SK-N-SH (cell line): ENCODE results near the gene POLDIP3. TPM values are rescaled to one million over a fixed set of nuclear protein-coding genes. Genes with fewer than 3 reads are reported as not detected.

Experiments
- CTCF ChIA-PET: fragments of 300-600, 350-600 bp; formaldehyde crosslinking; extraction: SDS; loops from one replicate; lab custom pipeline; 2021; lab: Yijun Ruan, JAX
- POLR2A ChIA-PET: fragments of 350-600 bp; sonication (Branson Sonifier 250); formaldehyde crosslinking; extraction: SDS; loops from one replicate; lab custom pipeline; 2020; ENCODE audit warnings: antibody characterized with exemption, inconsistent platforms; lab: Yijun Ruan, JAX
- DNase-seq: peaks from one replicate; pipeline ENCODE4 v3.0.0; 2012
- H2AFZ ChIP-seq: fragments of 200-600 bp; sonication (generic); 2 replicates; pipeline ENCODE4 v1.8.1; 2016; ENCODE audit warnings: antibody characterized with exemption, mild to moderate bottlenecking, low read depth
- H3F3A ChIP-seq: fragments of 200-600 bp; sonication (generic); replicated peaks from 2 replicates; pipeline ENCODE3; 2016; ENCODE audit warnings: antibody characterized with exemption, mild to moderate bottlenecking; ENCODE audit not compliant: insufficient read depth
- H3K27ac ChIP-seq, 2 experiments: fragments of 200-500 bp in 1 of 2; fragments of 200-600 bp in 1 of 2; sonication (Bioruptor generic) in 1 of 2; sonication (generic), shearing (Covaris generic) in 1 of 2; 2 replicates each; pipeline versions ENCODE4 v1.5.1 to v1.6.1; 2014 to 2016; ENCODE audit warnings: low read depth in 2 of 2, inconsistent platforms in 1 of 2, low read length in 1 of 2, mild to moderate bottlenecking in 1 of 2, mixed read lengths in 1 of 2
- H3K27me3 ChIP-seq: fragments of 200-600 bp; sonication (generic), shearing (Covaris generic); 2 replicates; pipeline ENCODE4 v1.6.1; 2016; ENCODE audit warnings: mixed run types; ENCODE audit not compliant: insufficient read depth
- H3K36me3 ChIP-seq, 2 experiments: fragments of 200-500 bp in 1 of 2; fragments of 200-600 bp in 1 of 2; sonication (Bioruptor generic) in 1 of 2; sonication (generic) in 1 of 2; replicated peaks in 1 of 2; 2 replicates each; pipeline versions ENCODE3 to v1.5.1; 2014 to 2016; ENCODE audit warnings: low read length in 1 of 2, mild to moderate bottlenecking in 1 of 2; ENCODE audit not compliant: insufficient read depth in 2 of 2, control insufficient read depth in 1 of 2
- H3K4me1 ChIP-seq, 2 experiments: fragments of 200-500 bp in 1 of 2; fragments of 200-600 bp in 1 of 2; sonication (Bioruptor generic) in 1 of 2; sonication (generic), shearing (Covaris generic) in 1 of 2; 2 replicates each; pipeline versions ENCODE4 v1.5.1 to v1.6.1; 2014 to 2016; ENCODE audit warnings: low read depth in 1 of 2, low read length in 1 of 2, mixed run types in 1 of 2; ENCODE audit not compliant: insufficient read depth in 2 of 2, control insufficient read depth in 1 of 2
- H3K4me2 ChIP-seq: fragments of 200-600 bp; sonication (generic), shearing (Covaris generic); 2 replicates; pipeline ENCODE4 v1.6.1; 2017; ENCODE audit warnings: mixed run types
- H3K4me3 ChIP-seq, 2 experiments: fragments of 200-500 bp in 1 of 2; fragments of 200-600 bp in 1 of 2; sonication (Bioruptor generic) in 1 of 2; sonication (generic), shearing (Covaris generic) in 1 of 2; 2 replicates each; pipeline versions ENCODE4 v1.5.1 to v1.8.1; 2014 to 2016; ENCODE audit warnings: low read depth in 2 of 2, inconsistent platforms in 1 of 2, low read length in 1 of 2, mild to moderate bottlenecking in 1 of 2, mixed read lengths in 1 of 2, moderate library complexity in 1 of 2
- H3K79me2 ChIP-seq: fragments of 200-600 bp; sonication (generic); 2 replicates; pipeline ENCODE4 v1.8.1; 2017; ENCODE audit warnings: mild to moderate bottlenecking; ENCODE audit not compliant: insufficient read depth
- H3K9ac ChIP-seq: fragments of 200-600 bp; sonication (generic); 2 replicates; pipeline ENCODE4 v1.6.1; 2017; ENCODE audit warnings: mixed run types
- H3K9me2 ChIP-seq: fragments of 200-600 bp; sonication (generic); 2 replicates; pipeline ENCODE4 v1.6.1; 2017; ENCODE audit warnings: mixed run types
- H3K9me3 ChIP-seq: fragments of 200-600 bp; sonication (generic); 2 replicates; pipeline ENCODE4 v1.6.1; 2017; ENCODE audit warnings: mixed run types, mild to moderate bottlenecking, moderate library complexity
- H4K20me1 ChIP-seq: fragments of 200-600 bp; sonication (generic); 2 replicates; pipeline ENCODE4 v1.6.1; 2017; ENCODE audit warnings: mild to moderate bottlenecking, mixed run types; ENCODE audit not compliant: insufficient read depth
- CTCF ChIP-seq: fragments of 200-600 bp; sonication (generic); IDR thresholded peaks from 2 replicates; pipeline ENCODE4 v1.6.1; 2017; ENCODE audit warnings: antibody characterized with exemption, mild to moderate bottlenecking, moderate library complexity
- EP300 ChIP-seq, 2 experiments: IDR thresholded peaks; 2 replicates each; pipeline versions ENCODE4 v1.4.0 to v1.6.1; 2012; ENCODE audit warnings: borderline replicate concordance in 1 of 2, low read depth in 1 of 2, low read length in 1 of 2
- EZH2phosphoT487 ChIP-seq: fragments of 200-600 bp; sonication (generic); IDR thresholded peaks from 2 replicates; pipeline ENCODE4 v1.6.1; 2017; ENCODE audit warnings: low read depth, mixed run types, mild to moderate bottlenecking, antibody characterized with exemption, moderate library complexity, borderline replicate concordance
- JUND ChIP-seq: IDR thresholded peaks from 2 replicates; pipeline ENCODE4 v1.4.0; 2012
- MAX ChIP-seq: IDR thresholded peaks from 2 replicates; pipeline ENCODE4 v1.4.0; 2012; ENCODE audit warnings: low read depth
- MEF2A ChIP-seq: IDR thresholded peaks from 2 replicates; pipeline ENCODE4 v1.4.0; 2012; ENCODE audit warnings: low read depth, borderline replicate concordance
- NFIC ChIP-seq: IDR thresholded peaks from 2 replicates; pipeline ENCODE4 v1.4.0; 2012; ENCODE audit warnings: borderline replicate concordance
- RAD21 ChIP-seq: IDR thresholded peaks from 2 replicates; pipeline ENCODE4 v1.6.1; 2012; ENCODE audit warnings: mild to moderate bottlenecking, low read length
- SIN3A ChIP-seq: IDR thresholded peaks from 2 replicates; pipeline ENCODE4 v1.6.1; 2012; ENCODE audit warnings: low read depth, mild to moderate bottlenecking, low read length, moderate library complexity, borderline replicate concordance
- SMC3 ChIP-seq: IDR thresholded peaks from 2 replicates; pipeline ENCODE4 v1.6.1; 2012; ENCODE audit warnings: low read depth, low read length, improper control_type of control experiment
- TAF1 ChIP-seq: IDR thresholded peaks from 2 replicates; pipeline ENCODE4 v1.6.1; 2012; ENCODE audit warnings: low read depth, mild to moderate bottlenecking, low read length, moderate library complexity, borderline replicate concordance
- TEAD4 ChIP-seq: IDR thresholded peaks from 2 replicates; pipeline ENCODE4 v1.4.0; 2012; ENCODE audit warnings: mild to moderate bottlenecking, borderline replicate concordance; ENCODE audit not compliant: insufficient read depth
- USF1 ChIP-seq: IDR thresholded peaks from 2 replicates; pipeline ENCODE4 v1.4.0; 2012; ENCODE audit warnings: low read depth, borderline replicate concordance
- USF2 ChIP-seq: fragments of 150-350 bp; IDR thresholded peaks from 2 replicates; pipeline ENCODE4 v1.6.1; 2017; ENCODE audit warnings: antibody characterized with exemption, low read length, low read depth, borderline replicate concordance
- YY1 ChIP-seq: IDR thresholded peaks from 2 replicates; pipeline ENCODE4 v1.4.0; 2012; ENCODE audit warnings: low read depth, mild to moderate bottlenecking
- WGBS: methylation state at CpG from one replicate; pipeline ENCODE4 v1.1.6; 2017; ENCODE audit warnings: low lambda C conversion rate; 5-methylcytosine and 5-hydroxymethylcytosine counted together
- polyA plus RNA-seq, 3 experiments: library from polyadenylated mRNA; depleted of rRNA; stranded (reverse); fragments of >200 nt; gene quantifications; 2 replicates each; pipeline ENCODE4 v1.2.3, GENCODE V29; 2012

The POLDIP3 gene
- polyA plus RNA-seq, 1 of the 3 experiments (the other 2 are of a cell fraction): 18.8 TPM

- Histone ChIP-seq H3K4me2 (0 out of 2 replicates have a peak overlapping the region, but pooled peaks have one; percentile 41), H3K27ac (peak overlapping the region in 1 of 2 experiments; percentile 40; a peak in 1 of 4 replicates)
These were observed 6.9 kb upstream of the POLDIP3 start for GRCh38 chr22:42621505-42622002.

GRCh38 chr22:42620084-42620483 is 5.4 kb upstream of the POLDIP3 start:
- Histone ChIP-seq H3K4me2 (no peak overlapping the region), H4K20me1 (no peaks in the 10 kb centered on the region), H3K4me1 (peaks cover 0 to 5% of the 10 kb centered on the region in 2 experiments; a peak in 2 of 4 replicates), H2AFZ (no peak overlapping the region), H3K9me3 (no peaks in the 10 kb centered on the region), H3K4me3 (no peak overlapping the region), H3K27me3 (no peaks in the 10 kb centered on the region), H3F3A (peaks cover 5% of the 10 kb centered on the region), H3K36me3 (no peaks in the 10 kb centered on the region), H3K79me2 (no peaks in the 10 kb centered on the region), H3K9ac (no peak overlapping the region), H3K9me2 (no peaks in the 10 kb centered on the region), H3K27ac (peak overlapping the region in 1 of 2 experiments; percentile 40; a peak in 1 of 4 replicates)
- no peak for DNase-seq
- ChIA-PET CTCF (interaction anchor here (2.0 kb wide), 1 partner anchor 20 kb away, joined by 9 read pairs; the partner anchor contains the start of gene ATP5MGL), POLR2A (no interaction called here)
- 93% methylated on average over 2 of the region's 4 CpGs for WGBS
- TF ChIP-seq SMC3 (no peak), USF2 (no peak), MAX (no peak), EZH2phosphoT487 (no peak), TEAD4 (no peak), USF1 (no peak), SIN3A (no peak), EP300 (IDR thresholded peaks at IDR 0.05; ENCODE audit: borderline replicate concordance in 1 of 2, low read depth in 1 of 2, low read length in 1 of 2) (no peak), MEF2A (no peak), JUND (no peak), YY1 (no peak)

More at GRCh38 chr22:42621505-42622002, 6.9 kb upstream of the POLDIP3 start:
- H3K9ac ChIP-seq: no peak overlapping the region
- no peaks in the 10 kb centered on the region for H3K79me2 ChIP-seq
- H4K20me1 ChIP-seq: no peaks in the 10 kb centered on the region
- 58% methylated on average over 6 of the region's 11 CpGs for WGBS
- no peaks in the 10 kb centered on the region for H3F3A ChIP-seq
- H3K4me1 ChIP-seq: no peaks in the 10 kb centered on the region; a peak in 1 of 4 replicates
- no peaks in the 10 kb centered on the region for H3K9me2 ChIP-seq
- H3K27me3 ChIP-seq: no peaks in the 10 kb centered on the region
- no peak for TF ChIP-seq NFIC
- TF ChIP-seq SMC3: peak; percentile 50
- peak; percentile 69 for TF ChIP-seq CTCF
- peak; percentile 57 for TF ChIP-seq RAD21
- no peak for TF ChIP-seq TAF1
- TF ChIP-seq, all 33 proteins: peak for 3
- DNase-seq: peak; percentile 89
- CTCF ChIA-PET: interaction anchor here (0.7 to 2.0 kb wide), 8 partner anchors 9 to 1525 kb away, joined by 3 to 9 read pairs (median 4); partner anchors contain the start of gene ATP5MGL
- Histone ChIP-seq H3K36me3 (peaks cover 0 to 3% of the 10 kb centered on the region in 2 experiments), H3K9me3 (no peaks in the 10 kb centered on the region), H3K4me3 (peak overlapping the region in 1 of 2 experiments; percentile 32; a peak in 1 of 4 replicates), H2AFZ (no peak overlapping the region)
- POLR2A ChIA-PET: no interaction called here
